A549 (cell line): Measurements from ENCODE around the gene TNRC6B. TPM values are rescaled to one million over a fixed set of nuclear protein-coding genes. Genes with fewer than 3 reads are reported as not detected.

Experiments used
- ATAC-seq, 2 experiments: fragments of 200-7000 bp in 1 of 2; fragments of >200 bp in 1 of 2; cut with Nextera tagmentation in 1 of 2; cut with Tn5 transposase in 1 of 2; 3 replicates each; pipeline versions ENCODE4 v1.8.0 to v1.9.1; 2018 to 2020; ENCODE audit warnings: mild to moderate bottlenecking in 1 of 2, moderate library complexity in 1 of 2
- CTCF ChIA-PET: fragments of 300-600 bp; sonication (Branson Sonifier 250); formaldehyde crosslinking; extraction: SDS; loops from one replicate; lab custom pipeline; 2021; ENCODE audit warnings: antibody characterized with exemption, inconsistent platforms; lab: Yijun Ruan, JAX
- POLR2A ChIA-PET: fragments of 350-600 bp; formaldehyde crosslinking; extraction: SDS; loops from one replicate; lab custom pipeline; 2021; ENCODE audit warnings: antibody characterized with exemption, inconsistent platforms; lab: Yijun Ruan, JAX
- DNase-seq, 2 experiments: peaks; one replicate each; pipeline versions ENCODE4 v3.0.0 to v3.0.0-alpha.2; 2011 to 2016; ENCODE audit warnings: low read depth in 1 of 2, low spot score in 1 of 2
- FAIRE-seq: peaks from 2 replicates; lab custom pipeline; 2011; peaks lifted over from hg19 to GRCh38; lab: Jason Lieb, UNC
- H3K27ac ChIP-seq, 2 experiments: fragments of >200 bp; sonication (Bioruptor Twin); formaldehyde crosslinking; 3 replicates each; pipeline ENCODE4 v1.5.1; 2016 to 2017
- H3K4me1 ChIP-seq: fragments of >200 bp; sonication (Bioruptor Twin); formaldehyde crosslinking; 3 replicates; pipeline ENCODE4 v1.6.1; 2016
- H3K4me2 ChIP-seq: fragments of >200 bp; sonication (Bioruptor Twin); formaldehyde crosslinking; 3 replicates; pipeline ENCODE4 v1.6.1; 2016
- H3K4me3 ChIP-seq: fragments of >200 bp; sonication (Bioruptor Twin); formaldehyde crosslinking; 3 replicates; pipeline ENCODE4 v1.5.1; 2016
- H3K9me3 ChIP-seq: fragments of >200 bp; sonication (Bioruptor Twin); formaldehyde crosslinking; 3 replicates; pipeline ENCODE4 v1.6.1; 2016
- CBX8 ChIP-seq: fragments of 200-600 bp; sonication (generic); IDR thresholded peaks from 2 replicates; pipeline ENCODE4 v1.6.1; 2016
- CEBPB ChIP-seq, 2 experiments: fragments of >200 bp in 1 of 2; sonication (Bioruptor Twin) in 1 of 2; formaldehyde crosslinking in 1 of 2; IDR thresholded peaks; 2 replicates each; pipeline ENCODE4 v1.6.1; 2012 to 2016
- EHMT2 ChIP-seq: fragments of 200-600 bp; sonication (generic); IDR thresholded peaks from 2 replicates; pipeline ENCODE4 v1.6.1; 2016; ENCODE audit warnings: antibody characterized with exemption, low read depth, mild to moderate bottlenecking, moderate library complexity
- ESRRA ChIP-seq: fragments of 150-350 bp; IDR thresholded peaks from 2 replicates; pipeline ENCODE4 v1.6.1; 2014; ENCODE audit warnings: mild to moderate bottlenecking, low read length, borderline replicate concordance
- FOSL2 ChIP-seq, 2 experiments: fragments of 450-650 bp in 1 of 2; fragments of >200 bp in 1 of 2; sonication (Bioruptor Twin) in 1 of 2; formaldehyde crosslinking; IDR thresholded peaks; 2 replicates each; pipeline versions ENCODE4 v1.5.0 to v1.6.1; 2016 to 2020; ENCODE audit warnings: mild to moderate bottlenecking in 1 of 2, moderate library complexity in 1 of 2
- GATA3 ChIP-seq: IDR thresholded peaks from 2 replicates; pipeline ENCODE4 v1.6.1; 2012; ENCODE audit warnings: borderline replicate concordance
- HOXA7 ChIP-seq: fragments of 250-450 bp; sonication (Bioruptor Pico); IDR thresholded peaks from 2 replicates; pipeline ENCODE4 v1.5.0; 2020; ENCODE audit warnings: mild to moderate bottlenecking, moderate library complexity
- HOXB5 ChIP-seq: fragments of 250-450 bp; sonication (Bioruptor Pico); IDR thresholded peaks from 2 replicates; pipeline ENCODE4 v1.5.0; 2020; ENCODE audit warnings: mild to moderate bottlenecking, moderate library complexity
- KDM5A ChIP-seq: fragments of 200-600 bp; sonication (generic); IDR thresholded peaks from 2 replicates; pipeline ENCODE4 v1.6.1; 2016; ENCODE audit warnings: antibody characterized with exemption, mild to moderate bottlenecking
- MAZ ChIP-seq: fragments of 150-350 bp; IDR thresholded peaks from 2 replicates; pipeline ENCODE4 v1.6.1; 2014; ENCODE audit warnings: antibody characterized with exemption, low read depth, low read length, borderline replicate concordance
- NPAS2 ChIP-seq: fragments of 250-450 bp; sonication (Bioruptor Pico); IDR thresholded peaks from 2 replicates; pipeline ENCODE4 v1.8.0; 2022; ENCODE audit warnings: mild to moderate bottlenecking, moderate library complexity, borderline replicate concordance
- RAD21 ChIP-seq, 2 experiments: fragments of >200 bp in 1 of 2; sonication (Bioruptor Twin) in 1 of 2; formaldehyde crosslinking in 1 of 2; IDR thresholded peaks in 1 of 2; conservative IDR thresholded peaks in 1 of 2; 2 replicates in 1 of 2; 3 replicates in 1 of 2; pipeline ENCODE4 v1.6.1; 2012 to 2018; ENCODE audit warnings: inconsistent platforms in 1 of 2
- RCOR1 ChIP-seq: fragments of 150-350 bp; IDR thresholded peaks from 2 replicates; pipeline ENCODE4 v1.6.1; 2014; ENCODE audit warnings: antibody characterized with exemption, low read length, low read depth
- SMC3 ChIP-seq: fragments of >200 bp; sonication (Bioruptor Twin); formaldehyde crosslinking; IDR thresholded peaks from 3 replicates; pipeline ENCODE4 v1.6.1; 2018; ENCODE audit warnings: inconsistent platforms
- SREBF2 ChIP-seq: fragments of 450-650 bp; IDR thresholded peaks from 2 replicates; pipeline ENCODE4 v1.6.1; 2014; ENCODE audit warnings: mild to moderate bottlenecking, moderate library complexity
- TP53 ChIP-seq: fragments of 250-450 bp; sonication (Bioruptor Pico); IDR thresholded peaks from 2 replicates; pipeline ENCODE4 v1.5.0; 2021; ENCODE audit warnings: mild to moderate bottlenecking, moderate library complexity
- ZNF302 ChIP-seq: fragments of 250-450 bp; sonication (Bioruptor Pico); IDR thresholded peaks from 2 replicates; pipeline ENCODE4 v1.9.0; 2021; ENCODE audit warnings: inconsistent platforms, mild to moderate bottlenecking, moderate library complexity
- ZSCAN20 ChIP-seq: fragments of 250-450 bp; sonication (Bioruptor Pico); IDR thresholded peaks from 2 replicates; pipeline ENCODE4 v1.8.0; 2022; ENCODE audit warnings: mild to moderate bottlenecking, moderate library complexity
- WGBS: methylation state at CpG from one replicate; pipeline ENCODE4 v1.1.6; 2017; ENCODE audit errors: missing lambda C conversion rate; 5-methylcytosine and 5-hydroxymethylcytosine counted together
- polyA plus RNA-seq, 4 experiments: library from polyadenylated mRNA; depleted of rRNA in 3 of 4; stranded (reverse); fragments of >200 nt; fragmentation: RNase III in 1 of 4; extraction: RNeasy Plus Mini Kit Qiagen cat#74134 plus additional on column Dnase treatment in 1 of 4; gene quantifications; 2 replicates in 3 of 4; 3 replicates in 1 of 4; pipeline ENCODE4 v1.2.3, GENCODE V29; 2011 to 2017
- TF ChIP-seq, protein P1 (sequence below): fragments of 150-350 bp; IDR thresholded peaks from 2 replicates; pipeline ENCODE4 v1.6.1; 2014; ENCODE audit warnings: low read depth, mild to moderate bottlenecking, low read length
- TF ChIP-seq, protein P2 (sequence below): fragments of 450-650 bp; IDR thresholded peaks from 2 replicates; pipeline ENCODE4 v1.6.1; 2014; ENCODE audit warnings: antibody characterized with exemption
- TF ChIP-seq, protein P3 (sequence below): IDR thresholded peaks from 2 replicates; pipeline ENCODE4 v1.6.1; 2012
- TF ChIP-seq, protein P4 (sequence below): fragments of >200 bp; sonication (Bioruptor Twin); formaldehyde crosslinking; IDR thresholded peaks from 3 replicates; pipeline ENCODE4 v1.5.1; 2016
- TF ChIP-seq, protein P5 (sequence below): fragments of 250-450 bp; sonication (Bioruptor Pico); IDR thresholded peaks from 2 replicates; pipeline ENCODE4 v1.5.0; 2021; ENCODE audit warnings: mild to moderate bottlenecking, moderate library complexity, borderline replicate concordance
- TF ChIP-seq, protein P6 (sequence below): fragments of 200-600 bp; sonication (generic); IDR thresholded peaks from 2 replicates; pipeline ENCODE4 v1.6.1; 2016; ENCODE audit warnings: antibody characterized with exemption, mild to moderate bottlenecking, moderate library complexity

TNRC6B gene
- polyA plus RNA-seq, 2 of the 4 experiments (the other 2 are of a cell fraction) = 4.9 to 5.0 TPM

DNA sequence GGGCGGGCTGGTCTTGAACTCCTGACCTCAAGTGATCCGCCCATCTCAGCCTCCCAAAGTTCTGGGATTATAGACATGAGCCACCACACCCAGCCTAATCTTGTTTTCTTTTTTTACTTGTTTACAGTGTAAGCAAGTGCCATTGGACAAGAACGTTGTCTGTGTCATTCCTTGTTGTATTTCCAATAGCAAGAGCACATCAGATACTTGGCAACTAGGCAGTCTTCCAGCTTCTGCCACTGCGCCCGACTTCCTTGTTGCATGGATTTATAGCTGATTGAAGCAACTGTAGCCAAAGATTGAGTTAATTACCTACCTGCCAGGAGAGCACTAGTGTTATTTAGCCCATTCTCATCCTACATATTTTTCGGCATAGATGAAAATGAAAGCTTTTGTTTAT, 189.6 kb downstream of the TNRC6B start:
- no peak for TF ChIP-seq EHMT2
- no peak for TF ChIP-seq ZSCAN20
- TF ChIP-seq KDM5A = no peak
- TF ChIP-seq, protein P1, sequence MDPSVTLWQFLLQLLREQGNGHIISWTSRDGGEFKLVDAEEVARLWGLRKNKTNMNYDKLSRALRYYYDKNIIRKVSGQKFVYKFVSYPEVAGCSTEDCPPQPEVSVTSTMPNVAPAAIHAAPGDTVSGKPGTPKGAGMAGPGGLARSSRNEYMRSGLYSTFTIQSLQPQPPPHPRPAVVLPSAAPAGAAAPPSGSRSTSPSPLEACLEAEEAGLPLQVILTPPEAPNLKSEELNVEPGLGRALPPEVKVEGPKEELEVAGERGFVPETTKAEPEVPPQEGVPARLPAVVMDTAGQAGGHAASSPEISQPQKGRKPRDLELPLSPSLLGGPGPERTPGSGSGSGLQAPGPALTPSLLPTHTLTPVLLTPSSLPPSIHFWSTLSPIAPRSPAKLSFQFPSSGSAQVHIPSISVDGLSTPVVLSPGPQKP = no peak
- no peak for TF ChIP-seq SREBF2
- TF ChIP-seq, protein P2, sequence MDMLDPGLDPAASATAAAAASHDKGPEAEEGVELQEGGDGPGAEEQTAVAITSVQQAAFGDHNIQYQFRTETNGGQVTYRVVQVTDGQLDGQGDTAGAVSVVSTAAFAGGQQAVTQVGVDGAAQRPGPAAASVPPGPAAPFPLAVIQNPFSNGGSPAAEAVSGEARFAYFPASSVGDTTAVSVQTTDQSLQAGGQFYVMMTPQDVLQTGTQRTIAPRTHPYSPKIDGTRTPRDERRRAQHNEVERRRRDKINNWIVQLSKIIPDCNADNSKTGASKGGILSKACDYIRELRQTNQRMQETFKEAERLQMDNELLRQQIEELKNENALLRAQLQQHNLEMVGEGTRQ = no peak
- no peak for TF ChIP-seq FOSL2 (IDR thresholded peaks at IDR 0.05)
- no peak for TF ChIP-seq FOSL2 (CRISPR knock-in tag; IDR thresholded peaks at IDR 0.05)
- TF ChIP-seq NPAS2 (CRISPR knock-in tag) = no peak
- TF ChIP-seq, protein P3, sequence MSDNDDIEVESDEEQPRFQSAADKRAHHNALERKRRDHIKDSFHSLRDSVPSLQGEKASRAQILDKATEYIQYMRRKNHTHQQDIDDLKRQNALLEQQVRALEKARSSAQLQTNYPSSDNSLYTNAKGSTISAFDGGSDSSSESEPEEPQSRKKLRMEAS = no peak
- TF ChIP-seq CBX8 = no peak
- TF ChIP-seq GATA3 = no peak
- no peak for TF ChIP-seq RAD21 (conservative IDR thresholded peaks at IDR 0.05 in 1 of 2, IDR thresholded peaks at IDR 0.05 in 1 of 2)
- no peak for TF ChIP-seq ZNF302 (CRISPR knock-in tag)
- TF ChIP-seq SMC3 = no peak
- TF ChIP-seq RCOR1 = no peak
- no peak for TF ChIP-seq CEBPB (IDR thresholded peaks at IDR 0.05)
- TF ChIP-seq ESRRA = no peak
- TF ChIP-seq TP53 (CRISPR knock-in tag) = no peak
- TF ChIP-seq HOXB5 (CRISPR knock-in tag) = no peak
- TF ChIP-seq, protein P4, sequence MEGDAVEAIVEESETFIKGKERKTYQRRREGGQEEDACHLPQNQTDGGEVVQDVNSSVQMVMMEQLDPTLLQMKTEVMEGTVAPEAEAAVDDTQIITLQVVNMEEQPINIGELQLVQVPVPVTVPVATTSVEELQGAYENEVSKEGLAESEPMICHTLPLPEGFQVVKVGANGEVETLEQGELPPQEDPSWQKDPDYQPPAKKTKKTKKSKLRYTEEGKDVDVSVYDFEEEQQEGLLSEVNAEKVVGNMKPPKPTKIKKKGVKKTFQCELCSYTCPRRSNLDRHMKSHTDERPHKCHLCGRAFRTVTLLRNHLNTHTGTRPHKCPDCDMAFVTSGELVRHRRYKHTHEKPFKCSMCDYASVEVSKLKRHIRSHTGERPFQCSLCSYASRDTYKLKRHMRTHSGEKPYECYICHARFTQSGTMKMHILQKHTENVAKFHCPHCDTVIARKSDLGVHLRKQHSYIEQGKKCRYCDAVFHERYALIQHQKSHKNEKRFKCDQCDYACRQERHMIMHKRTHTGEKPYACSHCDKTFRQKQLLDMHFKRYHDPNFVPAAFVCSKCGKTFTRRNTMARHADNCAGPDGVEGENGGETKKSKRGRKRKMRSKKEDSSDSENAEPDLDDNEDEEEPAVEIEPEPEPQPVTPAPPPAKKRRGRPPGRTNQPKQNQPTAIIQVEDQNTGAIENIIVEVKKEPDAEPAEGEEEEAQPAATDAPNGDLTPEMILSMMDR = no peak
- 90% methylated on average over 6 of the region's 6 CpGs for WGBS
- H3K9me3 ChIP-seq = no peaks in the 10 kb centered on the region
- peaks cover 3% of the 10 kb centered on the region; the same call in 1 of the 3 replicates for H3K4me1 ChIP-seq
- no peak overlapping the region for H3K4me3 ChIP-seq
- DNase-seq (no peak), ATAC-seq (no peak), FAIRE-seq (no peak)
- H3K27ac ChIP-seq = no peak overlapping the region
- H3K4me2 ChIP-seq = no peak overlapping the region
- ChIA-PET CTCF (no interaction called here), POLR2A (no interaction called here)

DNA sequence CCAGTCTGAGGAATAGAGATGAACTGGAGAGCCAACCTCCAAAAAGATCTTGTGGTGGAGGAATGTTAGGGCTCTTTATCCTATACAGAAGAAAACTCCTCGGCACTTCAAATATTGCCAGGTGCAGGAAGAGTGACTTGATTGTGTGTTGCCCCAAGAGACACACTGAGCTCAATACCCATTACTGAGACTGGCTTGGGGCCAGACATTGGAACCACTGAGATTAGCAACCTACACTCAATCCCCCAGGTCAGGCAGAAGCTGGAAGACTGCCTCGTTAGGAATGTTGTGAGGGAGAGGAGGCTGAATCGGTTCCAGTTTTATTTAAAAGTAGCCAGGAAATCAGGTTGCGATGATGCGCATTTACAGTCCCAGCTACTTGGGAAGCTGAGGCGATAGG, 190.3 kb downstream of the TNRC6B start:
- 89% methylated on average over 6 of the region's 6 CpGs for WGBS
- ATAC-seq = no peak
- no peak for FAIRE-seq
- no peak for DNase-seq
- no peaks in the 10 kb centered on the region for H3K9me3 ChIP-seq
- no peak overlapping the region for H3K27ac ChIP-seq
- peaks cover 3% of the 10 kb centered on the region; the same call in 1 of the 3 replicates for H3K4me1 ChIP-seq
- H3K4me2 ChIP-seq = no peak overlapping the region
- H3K4me3 ChIP-seq = no peak overlapping the region
- POLR2A ChIA-PET = no interaction called here
- CTCF ChIA-PET = no interaction called here
- TF ChIP-seq GATA3 (no peak), ZSCAN20 (no peak), MAZ (no peak), HOXA7 (no peak)
- TF ChIP-seq, protein P2 = no peak
- TF ChIP-seq, protein P5, sequence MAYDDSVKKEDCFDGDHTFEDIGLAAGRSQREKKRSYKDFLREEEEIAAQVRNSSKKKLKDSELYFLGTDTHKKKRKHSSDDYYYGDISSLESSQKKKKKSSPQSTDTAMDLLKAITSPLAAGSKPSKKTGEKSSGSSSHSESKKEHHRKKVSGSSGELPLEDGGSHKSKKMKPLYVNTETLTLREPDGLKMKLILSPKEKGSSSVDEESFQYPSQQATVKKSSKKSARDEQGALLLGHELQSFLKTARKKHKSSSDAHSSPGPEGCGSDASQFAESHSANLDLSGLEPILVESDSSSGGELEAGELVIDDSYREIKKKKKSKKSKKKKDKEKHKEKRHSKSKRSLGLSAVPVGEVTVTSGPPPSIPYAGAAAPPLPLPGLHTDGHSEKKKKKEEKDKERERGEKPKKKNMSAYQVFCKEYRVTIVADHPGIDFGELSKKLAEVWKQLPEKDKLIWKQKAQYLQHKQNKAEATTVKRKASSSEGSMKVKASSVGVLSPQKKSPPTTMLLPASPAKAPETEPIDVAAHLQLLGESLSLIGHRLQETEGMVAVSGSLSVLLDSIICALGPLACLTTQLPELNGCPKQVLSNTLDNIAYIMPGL = no peak
- TF ChIP-seq, protein P4 = no peak
- TF ChIP-seq, protein P6, sequence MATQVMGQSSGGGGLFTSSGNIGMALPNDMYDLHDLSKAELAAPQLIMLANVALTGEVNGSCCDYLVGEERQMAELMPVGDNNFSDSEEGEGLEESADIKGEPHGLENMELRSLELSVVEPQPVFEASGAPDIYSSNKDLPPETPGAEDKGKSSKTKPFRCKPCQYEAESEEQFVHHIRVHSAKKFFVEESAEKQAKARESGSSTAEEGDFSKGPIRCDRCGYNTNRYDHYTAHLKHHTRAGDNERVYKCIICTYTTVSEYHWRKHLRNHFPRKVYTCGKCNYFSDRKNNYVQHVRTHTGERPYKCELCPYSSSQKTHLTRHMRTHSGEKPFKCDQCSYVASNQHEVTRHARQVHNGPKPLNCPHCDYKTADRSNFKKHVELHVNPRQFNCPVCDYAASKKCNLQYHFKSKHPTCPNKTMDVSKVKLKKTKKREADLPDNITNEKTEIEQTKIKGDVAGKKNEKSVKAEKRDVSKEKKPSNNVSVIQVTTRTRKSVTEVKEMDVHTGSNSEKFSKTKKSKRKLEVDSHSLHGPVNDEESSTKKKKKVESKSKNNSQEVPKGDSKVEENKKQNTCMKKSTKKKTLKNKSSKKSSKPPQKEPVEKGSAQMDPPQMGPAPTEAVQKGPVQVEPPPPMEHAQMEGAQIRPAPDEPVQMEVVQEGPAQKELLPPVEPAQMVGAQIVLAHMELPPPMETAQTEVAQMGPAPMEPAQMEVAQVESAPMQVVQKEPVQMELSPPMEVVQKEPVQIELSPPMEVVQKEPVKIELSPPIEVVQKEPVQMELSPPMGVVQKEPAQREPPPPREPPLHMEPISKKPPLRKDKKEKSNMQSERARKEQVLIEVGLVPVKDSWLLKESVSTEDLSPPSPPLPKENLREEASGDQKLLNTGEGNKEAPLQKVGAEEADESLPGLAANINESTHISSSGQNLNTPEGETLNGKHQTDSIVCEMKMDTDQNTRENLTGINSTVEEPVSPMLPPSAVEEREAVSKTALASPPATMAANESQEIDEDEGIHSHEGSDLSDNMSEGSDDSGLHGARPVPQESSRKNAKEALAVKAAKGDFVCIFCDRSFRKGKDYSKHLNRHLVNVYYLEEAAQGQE = no peak
